Loucy (cell line): ENCODE measurements around the gene TAS2R5.

Experiments used
- H2AFZ ChIP-seq: fragments of 200-600 bp; sonication (generic); 2 replicates; pipeline ENCODE4 v1.6.0; 2016; ENCODE audit warnings: antibody characterized with exemption, mild to moderate bottlenecking, low read length, moderate library complexity
- H3F3A ChIP-seq: fragments of 200-600 bp; 2 replicates; pipeline ENCODE4 v1.6.0; 2016; ENCODE audit warnings: antibody characterized with exemption, low read depth, mild to moderate bottlenecking
- H3K27me3 ChIP-seq: fragments of 200-600 bp; sonication (generic); 2 replicates; pipeline ENCODE4 v1.6.1; 2014; ENCODE audit warnings: low read length, mild to moderate bottlenecking; ENCODE audit not compliant: insufficient read depth, poor library complexity, severe bottlenecking
- H3K36me3 ChIP-seq: fragments of 200-600 bp; sonication (generic); 2 replicates; pipeline ENCODE4 v1.6.1; 2016; ENCODE audit warnings: low read length; ENCODE audit not compliant: insufficient read depth
- H3K4me1 ChIP-seq: fragments of 200-600 bp; sonication (generic); 2 replicates; pipeline ENCODE4 v1.5.1; 2014; ENCODE audit warnings: low read length, mild to moderate bottlenecking; ENCODE audit not compliant: insufficient read depth, poor library complexity, severe bottlenecking
- H3K4me2 ChIP-seq: fragments of 200-600 bp; sonication (generic); 2 replicates; pipeline ENCODE4 v1.6.0; 2014; ENCODE audit warnings: antibody characterized with exemption, low read length, low read depth, mild to moderate bottlenecking; ENCODE audit not compliant: poor library complexity, severe bottlenecking
- H3K4me3 ChIP-seq: fragments of 200-600 bp; sonication (generic); 2 replicates; pipeline ENCODE4 v1.5.1; 2014; ENCODE audit warnings: low read length, mild to moderate bottlenecking, mixed read lengths; ENCODE audit not compliant: poor library complexity, severe bottlenecking
- H3K79me2 ChIP-seq: fragments of 200-600 bp; sonication (generic); 2 replicates; pipeline ENCODE4 v1.6.1; 2014; ENCODE audit warnings: low read length; ENCODE audit not compliant: insufficient read depth
- H3K9ac ChIP-seq: fragments of 200-600 bp; sonication (generic); 2 replicates; pipeline ENCODE4 v1.6.0; 2014; ENCODE audit warnings: mild to moderate bottlenecking, low read depth, low read length, moderate library complexity; ENCODE audit not compliant: poor library complexity, severe bottlenecking
- H3K9me2 ChIP-seq: fragments of 200-600 bp; sonication (generic); replicated peaks from 2 replicates; pipeline ENCODE4 v1.6.1; 2016; ENCODE audit warnings: low read depth, low read length, mixed read lengths
- H3K9me3 ChIP-seq: fragments of 200-600 bp; sonication (generic); 2 replicates; pipeline ENCODE4 v1.6.1; 2014; ENCODE audit warnings: mild to moderate bottlenecking, antibody characterized with exemption, low read length, low read depth; ENCODE audit not compliant: insufficient read depth
- H4K20me1 ChIP-seq: fragments of 200-600 bp; sonication (generic); 2 replicates; pipeline ENCODE4 v1.6.0; 2014; ENCODE audit warnings: antibody characterized with exemption, low read length, mild to moderate bottlenecking; ENCODE audit not compliant: insufficient read depth, poor library complexity, severe bottlenecking
- CTCF ChIP-seq: fragments of 200-600 bp; sonication (generic); conservative IDR thresholded peaks from 2 replicates; pipeline ENCODE4 v1.5.1; 2014; ENCODE audit warnings: mild to moderate bottlenecking, antibody characterized with exemption, low read length
- EZH2phosphoT487 ChIP-seq: fragments of 200-600 bp; IDR thresholded peaks from 2 replicates; pipeline ENCODE4 v1.6.1; 2018; ENCODE audit warnings: antibody characterized with exemption, mild to moderate bottlenecking, moderate library complexity, borderline replicate concordance

Gene TAS2R5

GRCh38 chr7:141785706-141786552, 4.1 kb upstream of the TAS2R5 start:
- Histone ChIP-seq H3F3A (no peaks in the 10 kb centered on the region), H3K4me2 (no peak overlapping the region), H3K27me3 (no peaks in the 10 kb centered on the region), H3K79me2 (no peaks in the 10 kb centered on the region), H3K9me3 (no peaks in the 10 kb centered on the region), H3K4me3 (no peak overlapping the region), H3K4me1 (no peaks in the 10 kb centered on the region), H4K20me1 (peaks cover 4% of the 10 kb centered on the region), H3K9me2 (no peaks in the 10 kb centered on the region), H3K9ac (no peak overlapping the region), H3K36me3 (peaks cover 8% of the 10 kb centered on the region; the same call in 1 of the 2 replicates), H2AFZ (no peak overlapping the region)
- TF ChIP-seq CTCF (peak; percentile 91), EZH2phosphoT487 (no peak)

- H3F3A ChIP-seq = no peaks in the 10 kb centered on the region
- H3K4me2 ChIP-seq = no peak overlapping the region
Measured at GRCh38 chr7:141788296-141788695, 1.7 kb upstream of the TAS2R5 start.

GRCh38 chr7:141792526-141792925, 2.5 kb downstream of the TAS2R5 start:
- no peaks in the 10 kb centered on the region for H3K27me3 ChIP-seq
- no peak overlapping the region for H3K4me3 ChIP-seq
- H3K79me2 ChIP-seq = no peaks in the 10 kb centered on the region
- no peak overlapping the region for H3K4me2 ChIP-seq
- H3K9ac ChIP-seq = no peak overlapping the region
- H3K4me1 ChIP-seq = no peaks in the 10 kb centered on the region
- no peaks in the 10 kb centered on the region for H3K9me2 ChIP-seq
- no peak for TF ChIP-seq CTCF
- TF ChIP-seq EZH2phosphoT487 = no peak
- no peak overlapping the region for H2AFZ ChIP-seq
- no peaks in the 10 kb centered on the region for H3K9me3 ChIP-seq
- H3F3A ChIP-seq = no peaks in the 10 kb centered on the region
- H4K20me1 ChIP-seq = no peaks in the 10 kb centered on the region
- peaks cover 10% of the 10 kb centered on the region; the same call in 1 of the 2 replicates for H3K36me3 ChIP-seq

More at GRCh38 chr7:141788296-141788695, 1.7 kb upstream of the TAS2R5 start:
- Histone ChIP-seq H3K79me2 (no peaks in the 10 kb centered on the region), H3K9ac (no peak overlapping the region), H2AFZ (no peak overlapping the region), H3K9me2 (no peaks in the 10 kb centered on the region), H3K9me3 (no peaks in the 10 kb centered on the region), H3K4me3 (no peak overlapping the region), H4K20me1 (peaks cover 4% of the 10 kb centered on the region), H3K4me1 (no peaks in the 10 kb centered on the region), H3K36me3 (peaks cover 10% of the 10 kb centered on the region; the same call in 1 of the 2 replicates), H3K27me3 (no peaks in the 10 kb centered on the region)
- TF ChIP-seq CTCF (no peak), EZH2phosphoT487 (no peak)
